ENCODE results near the gene TTN.

TTN gene

DNA sequence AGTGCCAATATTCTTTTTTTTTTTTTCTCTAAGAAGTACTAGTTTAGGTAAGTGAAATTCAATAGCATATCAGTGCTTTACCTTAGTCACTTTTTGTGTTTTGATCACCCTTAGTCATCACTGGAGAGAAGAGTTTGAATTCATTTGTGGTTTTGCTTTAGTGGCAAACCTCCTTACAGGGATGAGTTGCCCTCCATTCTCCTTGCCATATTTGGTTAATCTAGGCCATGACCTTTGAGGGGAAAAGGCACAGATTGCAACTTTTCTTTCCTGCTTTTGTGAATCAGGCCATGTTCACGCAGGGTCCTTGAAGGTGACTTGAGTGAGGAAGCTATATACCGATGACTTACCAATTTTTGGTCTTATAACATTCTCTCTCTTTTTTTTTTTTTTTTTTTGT is 292.6 kb downstream of the TTN start:
- H3K4me1 ChIP-seq (ENCODE audit: control insufficient read depth, insufficient read depth, low read length), result peaks cover 9% of the 10 kb centered on the region
- H3K4me2 ChIP-seq (ENCODE audit: low read length), result no peak overlapping the region
- H3K9me3 ChIP-seq (replicated peaks; ENCODE audit: low read length), result no peaks in the 10 kb centered on the region
- H3K4me3 ChIP-seq (ENCODE audit: low read length), result no peak overlapping the region
- H3K36me3 ChIP-seq (ENCODE audit: insufficient read depth, low read length), result peaks cover 20% of the 10 kb centered on the region
- no peaks in the 10 kb centered on the region for H3K27me3 ChIP-seq (ENCODE audit: control insufficient read depth, insufficient read depth, low read length)
- H3K9ac ChIP-seq (ENCODE audit: low read depth, low read length), result no peak overlapping the region

DNA sequence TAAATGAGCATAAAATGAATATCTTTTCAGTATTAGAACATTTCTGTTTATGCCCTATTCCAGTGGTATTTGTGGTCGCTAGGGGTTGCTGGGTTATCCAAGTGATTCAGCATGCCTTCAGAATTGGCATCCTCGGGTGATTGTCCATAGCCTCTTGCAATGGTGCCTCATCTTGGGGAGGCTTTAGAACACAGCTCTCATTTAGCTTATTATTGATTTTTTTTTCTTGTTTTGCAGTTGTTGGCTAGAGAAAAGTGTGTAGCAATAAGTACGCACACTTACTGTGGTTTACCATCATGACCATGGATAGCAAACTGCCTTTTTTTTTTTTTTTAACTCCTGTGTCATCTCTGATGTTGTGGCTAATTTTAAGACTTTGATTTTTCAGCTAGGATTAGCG is 293.3 kb downstream of the TTN start:
- Histone ChIP-seq H3K4me3 (ENCODE audit: low read length) (no peak overlapping the region), H3K36me3 (ENCODE audit: insufficient read depth, low read length) (peaks cover 17% of the 10 kb centered on the region), H3K4me2 (ENCODE audit: low read length) (no peak overlapping the region), H3K4me1 (ENCODE audit: control insufficient read depth, insufficient read depth, low read length) (peaks cover 9% of the 10 kb centered on the region), H3K9ac (ENCODE audit: low read depth, low read length) (no peak overlapping the region), H3K9me3 (replicated peaks; ENCODE audit: low read length) (no peaks in the 10 kb centered on the region), H3K27me3 (ENCODE audit: control insufficient read depth, insufficient read depth, low read length) (no peaks in the 10 kb centered on the region)

GRCh38 chr2:178512484-178512883 is 294.7 kb downstream of the TTN start:
- Histone ChIP-seq H3K36me3 (ENCODE audit: insufficient read depth, low read length) (peaks cover 3% of the 10 kb centered on the region), H3K4me2 (ENCODE audit: low read length) (peak overlapping the region; percentile 2), H3K4me1 (ENCODE audit: control insufficient read depth, insufficient read depth, low read length) (peaks cover 9% of the 10 kb centered on the region), H3K9ac (ENCODE audit: low read depth, low read length) (no peak overlapping the region), H3K4me3 (ENCODE audit: low read length) (no peak overlapping the region), H3K27me3 (ENCODE audit: control insufficient read depth, insufficient read depth, low read length) (no peaks in the 10 kb centered on the region), H3K9me3 (replicated peaks; ENCODE audit: low read length) (no peaks in the 10 kb centered on the region)

- H3K4me2 ChIP-seq (ENCODE audit: low read length), result no peak overlapping the region
- H3K27me3 ChIP-seq (ENCODE audit: control insufficient read depth, insufficient read depth, low read length), result no peaks in the 10 kb centered on the region
- no peak overlapping the region for H3K9ac ChIP-seq (ENCODE audit: low read depth, low read length)
- H3K36me3 ChIP-seq (ENCODE audit: insufficient read depth, low read length), result peaks cover 4% of the 10 kb centered on the region
- no peak overlapping the region for H3K4me3 ChIP-seq (ENCODE audit: low read length)
- H3K4me1 ChIP-seq (ENCODE audit: control insufficient read depth, insufficient read depth, low read length), result peaks cover 9% of the 10 kb centered on the region
- H3K9me3 ChIP-seq (replicated peaks; ENCODE audit: low read length), result no peaks in the 10 kb centered on the region
Measured at GRCh38 chr2:178510384-178510783, 296.8 kb downstream of the TTN start.

GRCh38 chr2:178508646-178509045 is 298.6 kb downstream of the TTN start:
- Histone ChIP-seq H3K9me3 (replicated peaks; ENCODE audit: low read length) (no peaks in the 10 kb centered on the region), H3K36me3 (ENCODE audit: insufficient read depth, low read length) (peaks cover 14% of the 10 kb centered on the region), H3K4me2 (ENCODE audit: low read length) (no peak overlapping the region), H3K9ac (ENCODE audit: low read depth, low read length) (no peak overlapping the region), H3K27me3 (ENCODE audit: control insufficient read depth, insufficient read depth, low read length) (no peaks in the 10 kb centered on the region), H3K4me1 (ENCODE audit: control insufficient read depth, insufficient read depth, low read length) (no peaks in the 10 kb centered on the region), H3K4me3 (ENCODE audit: low read length) (no peak overlapping the region)

GRCh38 chr2:178506949-178507348 is 300.3 kb downstream of the TTN start:
- Histone ChIP-seq H3K4me2 (ENCODE audit: low read length) (no peak overlapping the region), H3K9ac (ENCODE audit: low read depth, low read length) (no peak overlapping the region), H3K4me3 (ENCODE audit: low read length) (no peak overlapping the region), H3K27me3 (ENCODE audit: control insufficient read depth, insufficient read depth, low read length) (no peaks in the 10 kb centered on the region), H3K9me3 (replicated peaks; ENCODE audit: low read length) (no peaks in the 10 kb centered on the region), H3K4me1 (ENCODE audit: control insufficient read depth, insufficient read depth, low read length) (no peaks in the 10 kb centered on the region), H3K36me3 (ENCODE audit: insufficient read depth, low read length) (peaks cover 28% of the 10 kb centered on the region)

DNA sequence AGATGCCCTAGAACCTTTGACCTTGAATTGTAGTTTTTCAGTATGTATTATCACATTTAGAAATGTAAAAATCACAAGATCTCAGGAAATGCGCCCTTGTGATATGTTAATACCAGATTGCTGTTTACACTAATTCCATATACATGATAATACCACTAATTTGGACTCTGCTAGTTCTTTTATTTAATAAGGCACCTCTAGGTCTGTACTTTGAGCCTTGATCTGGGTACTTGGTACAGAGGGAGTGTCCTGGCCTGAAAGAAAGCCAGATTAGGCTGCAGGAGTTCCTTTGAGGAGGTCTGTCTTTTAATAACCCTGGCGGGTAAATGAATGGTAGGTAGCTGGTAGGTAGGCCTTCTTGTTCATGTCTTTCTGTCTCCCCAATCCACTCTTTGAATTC is 300.7 kb downstream of the TTN start:
- Histone ChIP-seq H3K4me2 (ENCODE audit: low read length) (no peak overlapping the region), H3K4me1 (ENCODE audit: control insufficient read depth, insufficient read depth, low read length) (no peaks in the 10 kb centered on the region), H3K9me3 (replicated peaks; ENCODE audit: low read length) (no peaks in the 10 kb centered on the region), H3K9ac (ENCODE audit: low read depth, low read length) (no peak overlapping the region), H3K36me3 (ENCODE audit: insufficient read depth, low read length) (peaks cover 33% of the 10 kb centered on the region), H3K27me3 (ENCODE audit: control insufficient read depth, insufficient read depth, low read length) (no peaks in the 10 kb centered on the region), H3K4me3 (ENCODE audit: low read length) (no peak overlapping the region)

DNA sequence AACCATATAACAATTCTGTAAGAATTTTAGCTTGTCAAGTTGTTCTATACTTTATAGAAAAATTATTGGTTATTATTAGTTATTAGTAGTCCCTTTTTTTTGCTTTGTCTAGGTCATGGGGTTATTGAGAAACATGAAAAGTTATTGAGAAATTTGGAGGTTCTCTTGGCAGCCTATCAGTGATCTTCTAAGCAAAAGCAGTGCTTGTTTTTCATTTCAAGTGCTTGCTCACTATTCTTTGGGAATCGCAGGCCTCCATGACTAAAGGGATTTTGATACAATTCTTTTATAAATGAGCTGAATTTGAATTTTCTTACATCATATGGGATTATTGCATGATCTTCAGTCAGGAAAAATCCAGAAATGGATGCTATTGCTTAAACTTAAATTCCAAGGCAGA is 301.1 kb downstream of the TTN start:
- no peak overlapping the region for H3K4me3 ChIP-seq (ENCODE audit: low read length)
- H3K9me3 ChIP-seq (replicated peaks; ENCODE audit: low read length), result no peaks in the 10 kb centered on the region
- peaks cover 36% of the 10 kb centered on the region for H3K36me3 ChIP-seq (ENCODE audit: insufficient read depth, low read length)
- no peak overlapping the region for H3K4me2 ChIP-seq (ENCODE audit: low read length)
- no peak overlapping the region for H3K9ac ChIP-seq (ENCODE audit: low read depth, low read length)
- no peaks in the 10 kb centered on the region for H3K4me1 ChIP-seq (ENCODE audit: control insufficient read depth, insufficient read depth, low read length)
- no peaks in the 10 kb centered on the region for H3K27me3 ChIP-seq (ENCODE audit: control insufficient read depth, insufficient read depth, low read length)

- H3K27me3 ChIP-seq (ENCODE audit: control insufficient read depth, insufficient read depth, low read length), result no peaks in the 10 kb centered on the region
- H3K9ac ChIP-seq (ENCODE audit: low read depth, low read length), result no peak overlapping the region
- peaks cover 62% of the 10 kb centered on the region for H3K36me3 ChIP-seq (ENCODE audit: insufficient read depth, low read length)
- H3K4me3 ChIP-seq (ENCODE audit: low read length), result no peak overlapping the region
- no peaks in the 10 kb centered on the region for H3K9me3 ChIP-seq (replicated peaks; ENCODE audit: low read length)
- no peaks in the 10 kb centered on the region for H3K4me1 ChIP-seq (ENCODE audit: control insufficient read depth, insufficient read depth, low read length)
- no peak overlapping the region for H3K4me2 ChIP-seq (ENCODE audit: low read length)
Measured at GRCh38 chr2:178502751-178503150, 304.5 kb downstream of the TTN start.

GRCh38 chr2:178499640-178500039 is 307.6 kb downstream of the TTN start:
- Histone ChIP-seq H3K9me3 (replicated peaks; ENCODE audit: low read length) (no peaks in the 10 kb centered on the region), H3K27me3 (ENCODE audit: control insufficient read depth, insufficient read depth, low read length) (no peaks in the 10 kb centered on the region), H3K9ac (ENCODE audit: low read depth, low read length) (no peak overlapping the region), H3K36me3 (ENCODE audit: insufficient read depth, low read length) (peaks cover 71% of the 10 kb centered on the region), H3K4me3 (ENCODE audit: low read length) (no peak overlapping the region), H3K4me2 (ENCODE audit: low read length) (no peak overlapping the region), H3K4me1 (ENCODE audit: control insufficient read depth, insufficient read depth, low read length) (no peaks in the 10 kb centered on the region)

DNA sequence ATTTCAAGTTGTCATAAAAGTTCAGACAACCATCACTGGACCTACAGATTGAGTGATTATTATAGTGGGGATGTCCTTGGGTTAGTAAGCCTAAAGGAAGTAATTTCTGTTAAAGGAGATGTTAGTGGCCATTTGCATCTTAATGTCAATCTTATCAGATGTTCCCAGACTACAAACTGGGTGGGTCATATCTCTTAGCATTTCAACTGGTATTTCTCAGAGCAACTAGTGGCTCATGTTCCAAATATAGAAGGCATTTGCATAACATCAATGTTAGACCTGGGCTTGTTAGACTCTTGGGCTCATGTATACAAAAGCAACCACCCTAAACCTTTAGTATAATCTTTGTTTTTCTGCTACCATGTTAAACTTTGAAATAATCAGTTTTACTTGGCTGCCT is 309.1 kb downstream of the TTN start:
- no peak overlapping the region for H3K9ac ChIP-seq (ENCODE audit: low read depth, low read length)
- no peak overlapping the region for H3K4me3 ChIP-seq (ENCODE audit: low read length)
- H3K27me3 ChIP-seq (ENCODE audit: control insufficient read depth, insufficient read depth, low read length), result no peaks in the 10 kb centered on the region
- no peaks in the 10 kb centered on the region for H3K4me1 ChIP-seq (ENCODE audit: control insufficient read depth, insufficient read depth, low read length)
- no peaks in the 10 kb centered on the region for H3K9me3 ChIP-seq (replicated peaks; ENCODE audit: low read length)
- H3K36me3 ChIP-seq (ENCODE audit: insufficient read depth, low read length), result peaks cover 75% of the 10 kb centered on the region
- no peak overlapping the region for H3K4me2 ChIP-seq (ENCODE audit: low read length)

- Histone ChIP-seq H3K36me3 (ENCODE audit: insufficient read depth, low read length) (peaks cover 64% of the 10 kb centered on the region), H3K27me3 (ENCODE audit: control insufficient read depth, insufficient read depth, low read length) (no peaks in the 10 kb centered on the region), H3K4me3 (ENCODE audit: low read length) (no peak overlapping the region), H3K9me3 (replicated peaks; ENCODE audit: low read length) (no peaks in the 10 kb centered on the region), H3K4me1 (ENCODE audit: control insufficient read depth, insufficient read depth, low read length) (no peaks in the 10 kb centered on the region), H3K4me2 (ENCODE audit: low read length) (no peak overlapping the region), H3K9ac (ENCODE audit: low read depth, low read length) (no peak overlapping the region)
Measured at GRCh38 chr2:178496049-178496448, 311.2 kb downstream of the TTN start.
